Measurements from ENCODE around the gene EXOG. TPM values are rescaled to one million over a fixed set of nuclear protein-coding genes. Genes with fewer than 3 reads are reported as not detected.

The EXOG gene
- total RNA-seq, 4 donors from 2014 or later, result 3.3 to 10.3 (median 5.3) TPM

DNA sequence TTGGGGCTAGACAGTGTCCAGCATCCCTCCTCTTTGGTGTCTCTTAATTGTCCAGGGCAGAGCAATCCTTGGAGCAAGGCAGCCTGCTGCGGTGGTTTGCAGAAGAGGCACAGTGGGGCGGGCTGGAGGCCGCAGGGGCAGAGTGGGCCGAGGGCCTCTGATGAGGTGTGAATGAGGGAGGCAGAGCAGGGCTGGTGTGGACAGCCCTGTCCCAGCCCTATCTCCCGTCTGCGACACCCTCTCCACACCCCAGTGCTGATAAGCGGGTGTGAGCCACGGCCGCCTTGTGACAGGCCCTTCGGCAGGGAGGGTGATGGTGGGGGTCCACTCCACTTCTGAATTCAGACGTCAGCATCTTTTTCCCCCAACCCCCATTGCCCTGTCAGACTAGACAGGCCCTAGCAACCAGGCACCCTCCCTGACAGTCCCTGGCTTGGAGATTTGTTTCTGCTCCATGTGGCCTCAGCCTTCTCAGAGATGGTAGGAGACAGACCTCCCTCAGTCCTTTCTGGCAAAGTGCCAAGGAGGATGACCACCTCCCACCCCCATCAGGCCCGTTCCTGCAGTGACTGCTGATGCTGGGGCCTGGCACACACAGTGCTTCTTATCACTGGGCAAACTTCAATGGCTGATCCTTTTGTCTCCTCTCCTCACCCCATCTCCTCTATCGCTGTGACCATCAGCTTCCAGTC lies 37.3 kb downstream of the EXOG start:
- H3K36me3 ChIP-seq, result peaks cover 0 to 17% (median 0%) of the 10 kb centered on the region in 3 donors
- H3K27ac ChIP-seq, result no peak overlapping the region
- H3K4me3 ChIP-seq, result no peak overlapping the region
- TF ChIP-seq, protein P1, sequence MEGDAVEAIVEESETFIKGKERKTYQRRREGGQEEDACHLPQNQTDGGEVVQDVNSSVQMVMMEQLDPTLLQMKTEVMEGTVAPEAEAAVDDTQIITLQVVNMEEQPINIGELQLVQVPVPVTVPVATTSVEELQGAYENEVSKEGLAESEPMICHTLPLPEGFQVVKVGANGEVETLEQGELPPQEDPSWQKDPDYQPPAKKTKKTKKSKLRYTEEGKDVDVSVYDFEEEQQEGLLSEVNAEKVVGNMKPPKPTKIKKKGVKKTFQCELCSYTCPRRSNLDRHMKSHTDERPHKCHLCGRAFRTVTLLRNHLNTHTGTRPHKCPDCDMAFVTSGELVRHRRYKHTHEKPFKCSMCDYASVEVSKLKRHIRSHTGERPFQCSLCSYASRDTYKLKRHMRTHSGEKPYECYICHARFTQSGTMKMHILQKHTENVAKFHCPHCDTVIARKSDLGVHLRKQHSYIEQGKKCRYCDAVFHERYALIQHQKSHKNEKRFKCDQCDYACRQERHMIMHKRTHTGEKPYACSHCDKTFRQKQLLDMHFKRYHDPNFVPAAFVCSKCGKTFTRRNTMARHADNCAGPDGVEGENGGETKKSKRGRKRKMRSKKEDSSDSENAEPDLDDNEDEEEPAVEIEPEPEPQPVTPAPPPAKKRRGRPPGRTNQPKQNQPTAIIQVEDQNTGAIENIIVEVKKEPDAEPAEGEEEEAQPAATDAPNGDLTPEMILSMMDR (IDR thresholded peaks at IDR 0.05), result no peak
- no peak for TF ChIP-seq POLR2A (IDR thresholded peaks at IDR 0.05)
- DNase-seq, result no peak
- H3K9me3 ChIP-seq, result no peaks in the 10 kb centered on the region
- H3K27me3 ChIP-seq, result no peaks in the 10 kb centered on the region
- no peaks in the 10 kb centered on the region for H3K4me1 ChIP-seq
- intact Hi-C loops (cut with DNase I), result no loop called here
- 79 to 86% methylated on average over 3 to 9 of the region's 13 CpGs for WGBS, 2 donors

DNA sequence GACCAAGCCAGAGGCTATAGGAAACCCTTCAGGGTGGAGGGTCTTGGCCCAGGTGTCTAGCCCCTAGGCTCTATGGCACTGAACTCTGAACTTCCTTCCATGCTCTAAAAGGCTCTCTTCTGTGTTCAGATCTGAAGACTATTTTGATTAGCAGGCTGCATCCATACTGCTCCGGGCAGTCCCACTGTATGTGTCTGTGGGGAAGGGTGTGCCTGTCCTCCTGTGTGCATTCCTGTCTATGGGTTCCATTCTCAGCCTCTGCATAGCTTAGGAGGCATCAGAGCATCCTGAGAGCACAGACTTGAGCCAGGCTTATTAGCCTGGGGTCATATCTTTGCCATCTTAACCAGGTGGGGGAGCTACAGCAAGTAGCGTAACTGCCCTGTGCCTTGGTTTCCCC lies 38.0 kb downstream of the EXOG start:
- no peak for DNase-seq
- Histone ChIP-seq H3K4me3 (no peak overlapping the region), H3K4me1 (no peaks in the 10 kb centered on the region), H3K36me3 (peaks cover 0 to 17% (median 0%) of the 10 kb centered on the region in 3 donors), H3K27ac (no peak overlapping the region), H3K27me3 (no peaks in the 10 kb centered on the region), H3K9me3 (no peaks in the 10 kb centered on the region)
- intact Hi-C loops (cut with DNase I), result no loop called here
- WGBS, 2 donors, result 94 to 100% methylated on average over 2 of the region's 2 CpGs
- no peak for TF ChIP-seq POLR2A (IDR thresholded peaks at IDR 0.05)
- TF ChIP-seq, protein P1 (IDR thresholded peaks at IDR 0.05), result no peak

DNA sequence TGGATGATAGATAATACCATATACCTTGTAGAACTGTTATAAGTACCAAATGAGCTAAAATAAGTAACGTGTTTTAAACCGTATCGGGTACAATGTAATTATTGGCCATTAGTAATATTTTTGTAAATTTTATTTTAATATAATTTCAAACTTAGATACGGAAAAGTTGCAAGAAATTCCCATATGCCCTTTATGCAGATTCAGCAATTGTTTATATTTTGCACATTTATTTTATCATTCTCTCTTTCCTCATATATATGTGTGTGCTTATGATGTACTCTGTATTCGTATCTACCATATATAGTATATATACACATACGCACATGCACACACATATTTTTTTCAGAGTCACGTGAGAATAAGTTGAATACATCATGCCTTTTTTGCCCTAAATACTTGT lies 38.5 kb downstream of the EXOG start:
- no peak for TF ChIP-seq POLR2A (IDR thresholded peaks at IDR 0.05)
- TF ChIP-seq, protein P1 (IDR thresholded peaks at IDR 0.05), result no peak
- Histone ChIP-seq H3K27me3 (no peaks in the 10 kb centered on the region), H3K27ac (no peak overlapping the region), H3K4me1 (no peaks in the 10 kb centered on the region), H3K36me3 (peaks cover 0 to 17% (median 0%) of the 10 kb centered on the region in 3 donors), H3K4me3 (no peak overlapping the region), H3K9me3 (no peaks in the 10 kb centered on the region)
- DNase-seq, result no peak
- WGBS, 2 donors, result 95 to 96% methylated on average over 7 of the region's 7 CpGs
- intact Hi-C loops (cut with DNase I), result no loop called here

DNA sequence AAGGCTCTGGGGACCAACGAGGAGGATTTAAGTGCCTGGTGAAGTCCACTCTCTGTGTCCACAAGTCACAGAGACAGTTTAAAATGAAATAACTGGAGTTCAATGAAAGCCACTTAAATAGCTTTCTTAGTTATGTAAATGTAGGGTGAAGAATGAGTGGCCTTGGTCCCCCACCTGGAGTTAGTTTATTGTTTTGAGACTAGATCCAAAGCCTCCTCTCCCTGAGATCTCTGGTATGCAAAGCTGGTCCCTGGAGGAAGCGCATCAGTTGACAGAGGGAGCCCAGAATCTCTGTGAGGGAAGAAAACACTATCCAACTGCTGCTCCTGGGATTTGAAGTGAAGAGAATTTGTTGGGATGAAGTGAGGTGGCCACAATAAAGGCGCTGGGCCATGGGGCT lies 40.5 kb downstream of the EXOG start:
- 81 to 83% methylated on average over 3 of the region's 3 CpGs for WGBS, 2 donors
- H3K9me3 ChIP-seq, result no peaks in the 10 kb centered on the region
- TF ChIP-seq POLR2A (IDR thresholded peaks at IDR 0.05), result no peak
- TF ChIP-seq, protein P1 (IDR thresholded peaks at IDR 0.05), result no peak
- peaks cover 0 to 17% (median 0%) of the 10 kb centered on the region in 3 donors for H3K36me3 ChIP-seq
- no peak for DNase-seq
- no peak overlapping the region for H3K27ac ChIP-seq
- H3K27me3 ChIP-seq, result no peaks in the 10 kb centered on the region
- intact Hi-C loops (cut with DNase I), result no loop called here
- no peak overlapping the region for H3K4me3 ChIP-seq
- no peaks in the 10 kb centered on the region for H3K4me1 ChIP-seq

DNA sequence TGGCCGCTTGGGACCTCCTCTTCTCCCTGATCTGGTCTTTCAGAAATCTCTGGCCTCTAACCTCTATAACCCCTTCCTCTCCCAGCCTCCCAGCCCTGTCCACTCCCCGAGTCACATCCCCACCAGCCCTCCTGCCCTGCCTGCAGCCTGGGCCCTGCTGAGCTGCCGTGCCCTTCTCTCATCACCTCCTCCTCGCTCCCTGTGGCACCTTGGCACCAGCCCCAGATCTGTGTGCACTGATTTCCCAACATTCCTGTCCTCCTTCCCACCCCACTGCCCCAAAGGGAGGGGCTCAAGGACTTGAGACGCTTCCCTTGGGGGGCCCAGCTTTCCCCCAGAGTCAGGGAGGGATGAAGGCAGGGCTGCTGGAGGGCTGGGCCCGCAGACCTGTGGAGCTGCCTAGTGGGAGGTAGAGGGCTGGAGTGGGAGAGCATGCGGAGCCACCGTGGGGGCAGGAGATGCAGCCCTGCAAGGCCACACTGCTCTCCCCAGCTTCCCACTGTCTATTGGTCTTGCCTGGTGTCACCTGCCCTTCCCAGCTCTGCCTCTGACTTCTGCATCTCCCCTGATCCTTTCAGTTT lies 42.7 kb downstream of the EXOG start:
- H3K27me3 ChIP-seq, result no peaks in the 10 kb centered on the region
- no peak overlapping the region for H3K27ac ChIP-seq
- no peak overlapping the region for H3K4me3 ChIP-seq
- peaks cover 0 to 17% (median 0%) of the 10 kb centered on the region in 3 donors for H3K36me3 ChIP-seq
- no peaks in the 10 kb centered on the region for H3K9me3 ChIP-seq
- WGBS, 2 donors, result 71 to 83% methylated on average over 4 of the region's 8 CpGs
- no peak for TF ChIP-seq POLR2A (IDR thresholded peaks at IDR 0.05)
- TF ChIP-seq, protein P1 (IDR thresholded peaks at IDR 0.05), result no peak
- no peaks in the 10 kb centered on the region for H3K4me1 ChIP-seq
- intact Hi-C loops (cut with DNase I), result no loop called here
- DNase-seq, result no peak
